Activated B cell treated with CpG ODN at 0.5 μM for 24 hours (primary cell): ENCODE results near the gene PHACTR2. TPM values are rescaled to one million over a fixed set of nuclear protein-coding genes. Genes with fewer than 3 reads are reported as not detected.

Experiments
- ATAC-seq: fragments of 200-7000 bp; cut with Tn5 transposase; one replicate; pipeline ENCODE4 v1.10.0; 2021; ENCODE audit warnings: low read depth, mild to moderate bottlenecking, moderate library complexity
- CTCF ChIA-PET: fragments of 350-600 bp; sonication (Branson Sonifier 250); formaldehyde crosslinking; loops from one replicate; lab custom pipeline; 2021; ENCODE audit warnings: antibody characterized with exemption; lab: Charles Lee
- POLR2A ChIA-PET: fragments of 350-600 bp; sonication (Branson Sonifier 250); formaldehyde crosslinking; loops from one replicate; lab custom pipeline; 2021; ENCODE audit warnings: antibody characterized with exemption; lab: Charles Lee
- DNase-seq: peaks from one replicate; pipeline ENCODE4 v3.0.0; 2022
- H3K27ac Mint-ChIP-seq: one replicate; pipeline ENCODE4 v1.8.0; 2020; ENCODE audit warnings: mixed read lengths
- H3K27me3 Mint-ChIP-seq: one replicate; pipeline ENCODE4 v1.8.0; 2021; ENCODE audit warnings: mixed read lengths
- H3K36me3 Mint-ChIP-seq: one replicate; pipeline ENCODE4 v1.8.0; 2021; ENCODE audit warnings: low read depth, mixed read lengths
- H3K4me1 Mint-ChIP-seq: one replicate; pipeline ENCODE4 v1.8.0; 2021; ENCODE audit warnings: mixed read lengths
- H3K4me3 Mint-ChIP-seq: one replicate; pipeline ENCODE4 v1.8.0; 2020; ENCODE audit warnings: mild to moderate bottlenecking, mixed read lengths
- H3K9me3 Mint-ChIP-seq: one replicate; pipeline ENCODE4 v1.8.0; 2020; ENCODE audit warnings: mixed read lengths
- intact Hi-C: fragments of 100-400 bp; cut with micrococcal nuclease; formaldehyde crosslinking; loops from one replicate; pipeline ENCODE4 v1.15.1; 2024
- total RNA-seq: library from RNA; stranded (reverse); gene quantifications from 2 replicates; pipeline ENCODE4 v1.2.3, GENCODE V29; 2022
- TF ChIP-seq, protein P1 (sequence below): fragments of 200-600 bp; IDR thresholded peaks from one replicate; pipeline ENCODE4 v1.8.0; 2022; ENCODE audit warnings: antibody characterized with exemption, mild to moderate bottlenecking

Gene PHACTR2
- total RNA-seq, 1 donor from 2014 or later: 11.7 TPM

DNA sequence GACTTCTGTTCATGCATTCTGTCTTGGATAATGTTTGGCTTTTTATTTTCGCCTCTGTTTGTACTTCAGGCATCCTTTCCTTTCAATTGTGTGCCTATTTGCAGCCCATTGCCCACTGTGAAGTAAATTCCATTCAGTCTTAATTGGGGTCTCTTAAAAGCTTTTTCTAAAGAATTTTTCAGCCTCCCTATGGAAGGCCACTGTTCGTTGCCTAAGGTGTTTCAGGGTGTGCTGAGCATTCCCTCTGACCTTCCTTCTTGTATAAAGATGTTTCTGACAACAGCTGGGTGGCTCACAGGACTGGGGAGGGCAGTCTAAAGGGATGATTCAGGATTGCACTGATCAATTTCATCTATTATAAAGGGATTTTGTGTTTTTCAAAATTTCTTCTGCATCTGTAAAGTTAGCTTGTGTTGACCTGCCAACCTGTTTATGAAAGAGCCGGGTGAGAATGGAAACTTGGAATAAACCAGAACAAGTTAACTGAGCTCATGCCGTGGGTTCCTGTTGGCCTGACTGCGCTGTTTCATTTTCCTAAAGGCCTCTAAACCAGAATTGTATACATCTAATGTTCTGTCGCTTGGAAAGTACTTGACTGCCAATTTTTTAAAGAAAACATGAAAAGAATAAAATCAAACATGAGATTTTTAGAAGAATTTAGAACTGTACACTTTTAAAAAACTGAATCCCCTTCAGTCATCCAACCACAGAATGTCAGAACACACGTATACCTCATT, 14.3 kb downstream of the PHACTR2 start:
- H3K36me3 Mint-ChIP-seq: no peaks in the 10 kb centered on the region
- no peaks in the 10 kb centered on the region for H3K4me1 Mint-ChIP-seq
- intact Hi-C loops: no loop called here
- H3K27ac Mint-ChIP-seq: no peak overlapping the region
- H3K4me3 Mint-ChIP-seq: no peak overlapping the region
- ATAC-seq (no peak), DNase-seq (no peak)
- H3K27me3 Mint-ChIP-seq: no peaks in the 10 kb centered on the region
- H3K9me3 Mint-ChIP-seq: no peaks in the 10 kb centered on the region
- ChIA-PET CTCF (no interaction called here), POLR2A (no interaction called here)
- TF ChIP-seq, protein P1, sequence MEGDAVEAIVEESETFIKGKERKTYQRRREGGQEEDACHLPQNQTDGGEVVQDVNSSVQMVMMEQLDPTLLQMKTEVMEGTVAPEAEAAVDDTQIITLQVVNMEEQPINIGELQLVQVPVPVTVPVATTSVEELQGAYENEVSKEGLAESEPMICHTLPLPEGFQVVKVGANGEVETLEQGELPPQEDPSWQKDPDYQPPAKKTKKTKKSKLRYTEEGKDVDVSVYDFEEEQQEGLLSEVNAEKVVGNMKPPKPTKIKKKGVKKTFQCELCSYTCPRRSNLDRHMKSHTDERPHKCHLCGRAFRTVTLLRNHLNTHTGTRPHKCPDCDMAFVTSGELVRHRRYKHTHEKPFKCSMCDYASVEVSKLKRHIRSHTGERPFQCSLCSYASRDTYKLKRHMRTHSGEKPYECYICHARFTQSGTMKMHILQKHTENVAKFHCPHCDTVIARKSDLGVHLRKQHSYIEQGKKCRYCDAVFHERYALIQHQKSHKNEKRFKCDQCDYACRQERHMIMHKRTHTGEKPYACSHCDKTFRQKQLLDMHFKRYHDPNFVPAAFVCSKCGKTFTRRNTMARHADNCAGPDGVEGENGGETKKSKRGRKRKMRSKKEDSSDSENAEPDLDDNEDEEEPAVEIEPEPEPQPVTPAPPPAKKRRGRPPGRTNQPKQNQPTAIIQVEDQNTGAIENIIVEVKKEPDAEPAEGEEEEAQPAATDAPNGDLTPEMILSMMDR: no peak

DNA sequence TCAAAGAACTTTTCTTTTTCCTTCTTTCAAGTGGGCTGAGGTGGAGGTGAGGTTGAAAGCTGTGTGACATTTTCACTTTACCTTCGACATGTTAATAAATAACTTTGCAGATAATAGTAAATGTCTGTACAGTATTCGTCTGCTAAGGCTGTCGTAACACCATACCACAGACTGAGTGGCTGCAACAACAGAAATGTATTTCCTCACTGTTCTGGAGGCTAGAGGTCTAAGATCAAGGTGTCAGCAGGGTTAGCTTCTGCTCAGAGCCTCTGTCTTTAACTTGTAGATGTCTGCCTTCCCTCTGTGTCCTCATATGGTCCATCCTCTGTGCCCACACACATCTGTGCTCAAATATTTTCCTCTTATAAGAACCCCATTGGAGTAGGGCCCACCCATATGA, 14.9 kb downstream of the PHACTR2 start:
- Mint-ChIP-seq H3K36me3 (no peaks in the 10 kb centered on the region), H3K27ac (no peak overlapping the region), H3K9me3 (no peaks in the 10 kb centered on the region), H3K4me1 (no peaks in the 10 kb centered on the region), H3K4me3 (no peak overlapping the region), H3K27me3 (no peaks in the 10 kb centered on the region)
- TF ChIP-seq, protein P1: no peak
- DNase-seq: no peak
- intact Hi-C loops: no loop called here
- CTCF ChIA-PET: no interaction called here
- no peak for ATAC-seq
- POLR2A ChIA-PET: no interaction called here

DNA sequence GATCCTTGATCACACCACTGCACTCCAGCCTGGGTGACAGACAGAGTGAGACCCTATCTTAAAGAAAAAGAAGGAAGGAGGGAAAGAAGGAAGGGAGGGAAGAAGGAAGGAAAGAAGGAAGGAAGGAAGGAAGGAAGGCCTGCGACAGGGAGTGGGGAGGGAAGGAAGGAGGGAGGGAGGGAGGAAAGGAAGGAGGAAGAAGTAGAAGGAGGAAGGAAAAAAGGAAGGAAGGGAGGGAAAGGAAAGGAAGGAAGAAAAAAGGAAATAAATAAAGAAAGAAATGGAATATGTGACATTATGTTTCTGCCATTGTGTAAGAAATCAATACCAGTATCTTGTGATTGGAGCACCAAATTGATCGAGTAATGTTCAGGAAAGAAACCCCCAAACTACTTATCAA, 16.2 kb downstream of the PHACTR2 start:
- TF ChIP-seq, protein P1: no peak
- DNase-seq (no peak), ATAC-seq (no peak)
- no peak overlapping the region for H3K4me3 Mint-ChIP-seq
- intact Hi-C loops: no loop called here
- H3K36me3 Mint-ChIP-seq: no peaks in the 10 kb centered on the region
- no peak overlapping the region for H3K27ac Mint-ChIP-seq
- ChIA-PET CTCF (no interaction called here), POLR2A (no interaction called here)
- no peaks in the 10 kb centered on the region for H3K27me3 Mint-ChIP-seq
- H3K4me1 Mint-ChIP-seq: peaks cover 4% of the 10 kb centered on the region
- no peaks in the 10 kb centered on the region for H3K9me3 Mint-ChIP-seq

DNA sequence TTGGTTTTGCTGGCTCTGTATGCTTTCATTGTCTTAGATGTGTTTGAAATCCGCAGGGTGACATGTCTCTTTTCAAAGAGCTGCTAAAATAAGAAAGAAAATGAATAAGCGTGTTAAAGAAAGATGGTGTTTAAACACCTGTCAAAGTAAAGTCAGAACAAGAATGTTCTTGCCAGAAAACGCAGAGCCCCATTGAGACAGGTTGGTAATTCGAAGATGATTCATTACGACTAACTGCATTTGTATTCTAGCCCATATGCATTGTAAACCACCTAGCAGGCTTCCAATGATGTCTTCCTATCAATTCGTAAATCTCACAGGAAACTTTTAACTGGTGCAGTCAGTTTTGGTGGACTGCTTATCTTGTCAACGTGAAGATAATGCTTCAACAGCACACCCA, 16.8 kb downstream of the PHACTR2 start:
- TF ChIP-seq, protein P1: no peak
- ChIA-PET POLR2A (no interaction called here), CTCF (no interaction called here)
- H3K9me3 Mint-ChIP-seq: no peaks in the 10 kb centered on the region
- H3K27ac Mint-ChIP-seq: no peak overlapping the region
- DNase-seq (no peak), ATAC-seq (no peak)
- H3K36me3 Mint-ChIP-seq: no peaks in the 10 kb centered on the region
- peaks cover 4% of the 10 kb centered on the region for H3K4me1 Mint-ChIP-seq
- H3K4me3 Mint-ChIP-seq: no peak overlapping the region
- H3K27me3 Mint-ChIP-seq: no peaks in the 10 kb centered on the region
- intact Hi-C loops: no loop called here

DNA sequence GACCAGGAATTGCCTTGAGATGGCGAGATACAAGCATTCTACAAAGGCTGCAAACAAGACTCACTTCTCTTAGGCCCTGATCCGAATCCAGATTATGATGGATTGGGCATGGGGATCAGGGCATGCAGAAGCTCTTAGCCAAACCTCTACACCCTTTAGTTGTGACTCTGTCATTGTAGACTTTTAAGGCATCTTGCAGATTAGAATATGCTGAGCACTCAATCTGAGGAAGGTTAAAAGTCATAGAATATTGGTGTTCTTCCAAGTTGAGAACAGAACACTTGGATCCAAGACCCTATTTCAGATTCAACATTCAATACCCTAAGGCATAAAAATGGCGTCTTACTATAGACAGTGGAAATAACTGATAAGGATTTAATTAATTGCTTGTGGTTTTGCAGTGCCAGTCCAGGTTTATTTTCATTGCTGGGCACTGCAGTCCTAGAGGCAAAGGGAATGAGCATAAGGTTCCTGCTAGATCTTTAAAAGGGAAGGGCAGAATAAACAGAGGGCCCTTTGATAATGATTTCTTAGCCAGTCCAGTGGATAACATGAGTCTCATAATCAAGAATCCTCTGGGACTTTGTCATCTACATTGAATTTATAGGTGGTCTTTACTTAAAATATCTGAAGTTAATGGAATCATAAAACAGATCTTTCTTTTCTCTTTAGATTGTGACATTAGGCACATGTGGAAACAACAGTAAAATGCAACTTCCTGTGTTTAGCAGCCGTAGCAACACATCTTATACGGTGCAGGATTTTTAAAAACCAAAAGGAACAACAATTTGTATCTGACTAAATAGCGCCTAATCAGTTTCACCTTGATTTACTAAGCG, 17.6 kb downstream of the PHACTR2 start:
- CTCF ChIA-PET: no interaction called here
- no peaks in the 10 kb centered on the region for H3K9me3 Mint-ChIP-seq
- no peak overlapping the region for H3K4me3 Mint-ChIP-seq
- H3K27ac Mint-ChIP-seq: no peak overlapping the region
- intact Hi-C loops: no loop called here
- POLR2A ChIA-PET: no interaction called here
- H3K4me1 Mint-ChIP-seq: peaks cover 4% of the 10 kb centered on the region
- ATAC-seq: no peak
- TF ChIP-seq, protein P1: no peak
- no peak for DNase-seq
- no peaks in the 10 kb centered on the region for H3K27me3 Mint-ChIP-seq
- H3K36me3 Mint-ChIP-seq: no peaks in the 10 kb centered on the region
